AG04450 (cell line): Measurements from ENCODE around the gene BRSK2. TPM values are rescaled to one million over a fixed set of nuclear protein-coding genes. Genes with fewer than 3 reads are reported as not detected.

Source experiments
- CTCF ChIA-PET: fragments of 300-600, 350-600 bp; formaldehyde crosslinking; extraction: SDS; loops from one replicate; lab custom pipeline; 2022; ENCODE audit warnings: antibody characterized with exemption, inconsistent platforms; lab: Charles Lee
- POLR2A ChIA-PET: fragments of 350-600 bp; formaldehyde crosslinking; extraction: SDS; loops from one replicate; lab custom pipeline; 2021; ENCODE audit warnings: antibody characterized with exemption, inconsistent platforms; lab: Yijun Ruan, JAX
- DNase-seq: peaks from one replicate; pipeline ENCODE4 v3.0.0-alpha.2; 2011; ENCODE audit warnings: low read depth, low spot score
- H3K27ac ChIP-seq: one replicate; pipeline ENCODE4 v1.5.1; 2012; ENCODE audit warnings: low read depth, low read length, control low read depth
- H3K27me3 ChIP-seq: one replicate; pipeline ENCODE4 v1.6.0; 2012; ENCODE audit warnings: low read length; ENCODE audit not compliant: control insufficient read depth, insufficient read depth
- H3K4me3 ChIP-seq: 2 replicates; pipeline ENCODE4 v1.5.1; 2011; ENCODE audit warnings: mild to moderate bottlenecking, low read depth, low read length, control low read depth
- H3K9me3 ChIP-seq: 2 replicates; pipeline ENCODE4 v1.5.1; 2012; ENCODE audit warnings: low read length; ENCODE audit not compliant: control insufficient read depth, insufficient read depth
- CTCF ChIP-seq: IDR thresholded peaks from 2 replicates; pipeline ENCODE4 v1.5.1; 2011; ENCODE audit warnings: low read depth, low read length, control low read depth, inconsistent platforms
- polyA plus RNA-seq: library from polyadenylated mRNA; depleted of rRNA; stranded (reverse); fragments of >200 nt; gene quantifications from 2 replicates; pipeline ENCODE4 v1.2.3, GENCODE V29; 2011

BRSK2 gene
- polyA plus RNA-seq, 1 experiment = 0.11 TPM

GRCh38 chr11:1399386-1400316, 9.9 kb downstream of the BRSK2 start:
- no peak overlapping the region for H3K27ac ChIP-seq
- CTCF ChIA-PET = no interaction called here
- H3K4me3 ChIP-seq = no peak overlapping the region
- POLR2A ChIA-PET = no interaction called here
- H3K9me3 ChIP-seq = peaks cover 13% of the 10 kb centered on the region; the same call in 1 of the 2 replicates
- no peak for DNase-seq
- no peak for TF ChIP-seq CTCF
- H3K27me3 ChIP-seq = no peaks in the 10 kb centered on the region

- POLR2A ChIA-PET = no interaction called here
- DNase-seq = no peak
- CTCF ChIA-PET = no interaction called here
Measured at GRCh38 chr11:1400317-1401170, 10.8 kb downstream of the BRSK2 start.

GRCh38 chr11:1401171-1401445, 11.4 kb downstream of the BRSK2 start:
- H3K27ac ChIP-seq = no peak overlapping the region
- DNase-seq = no peak
- H3K4me3 ChIP-seq = no peak overlapping the region
- TF ChIP-seq CTCF = no peak
- H3K27me3 ChIP-seq = no peaks in the 10 kb centered on the region
- ChIA-PET POLR2A (no interaction called here), CTCF (no interaction called here)
- H3K9me3 ChIP-seq = peaks cover 3% of the 10 kb centered on the region; the same call in 1 of the 2 replicates

More at GRCh38 chr11:1400317-1401170, 10.8 kb downstream of the BRSK2 start:
- Histone ChIP-seq H3K27ac (no peak overlapping the region), H3K9me3 (peaks cover 5% of the 10 kb centered on the region; the same call in 1 of the 2 replicates), H3K27me3 (no peaks in the 10 kb centered on the region), H3K4me3 (no peak overlapping the region)
- TF ChIP-seq CTCF = no peak

- POLR2A ChIA-PET = interaction anchor here (0.7 kb wide), 1 partner anchor 12 kb away, joined by 4 read pairs; the partner anchor contains the start of gene BRSK2
- CTCF ChIA-PET = no interaction called here
- no peak for TF ChIP-seq CTCF
- H3K27ac ChIP-seq = no peak overlapping the region
- no peak overlapping the region for H3K4me3 ChIP-seq
- peaks cover 3% of the 10 kb centered on the region; the same call in 1 of the 2 replicates for H3K9me3 ChIP-seq
- H3K27me3 ChIP-seq = no peaks in the 10 kb centered on the region
- DNase-seq = peak; percentile 20
Measured at GRCh38 chr11:1401656-1402221, 12.0 kb downstream of the BRSK2 start.
